ELR (cell line): ENCODE results near the gene CADM2.

ENCODE experiments used
- DNase-seq: peaks from one replicate; pipeline ENCODE4 v3.0.0-alpha.2; 2015; ENCODE audit warnings: low read depth

The CADM2 gene

GRCh38 chr3:85571835-85572234 is 613.0 kb downstream of the CADM2 start:
- no peak for DNase-seq

- no peak for DNase-seq
These were observed 613.6 kb downstream of the CADM2 start for GRCh38 chr3:85572426-85572825.

GRCh38 chr3:85572978-85573377 is 614.2 kb downstream of the CADM2 start:
- DNase-seq: no peak

- no peak for DNase-seq
These were observed 615.4 kb downstream of the CADM2 start for GRCh38 chr3:85574006-85574705.

GRCh38 chr3:85576091-85576690 is 617.4 kb downstream of the CADM2 start:
- peak; percentile 36 for DNase-seq

- DNase-seq: no peak
These were observed 618.0 kb downstream of the CADM2 start for GRCh38 chr3:85576697-85577200.

- DNase-seq: no peak
These were observed 626.1 kb downstream of the CADM2 start for GRCh38 chr3:85584779-85585356.

GRCh38 chr3:85586018-85586417 is 627.2 kb downstream of the CADM2 start:
- DNase-seq: no peak

GRCh38 chr3:85589145-85589544 is 630.4 kb downstream of the CADM2 start:
- DNase-seq: no peak

- no peak for DNase-seq
These were observed 632.7 kb downstream of the CADM2 start for GRCh38 chr3:85591451-85591850.

- no peak for DNase-seq
These were observed 633.5 kb downstream of the CADM2 start for GRCh38 chr3:85592256-85592655.

- DNase-seq: no peak
These were observed 635.9 kb downstream of the CADM2 start for GRCh38 chr3:85594676-85595075.

GRCh38 chr3:85603378-85603777 is 644.6 kb downstream of the CADM2 start:
- no peak for DNase-seq

GRCh38 chr3:85604641-85605040 is 645.9 kb downstream of the CADM2 start:
- DNase-seq: no peak

- DNase-seq: no peak
These were observed 646.3 kb downstream of the CADM2 start for GRCh38 chr3:85605066-85605465.

GRCh38 chr3:85626662-85627061 is 667.9 kb downstream of the CADM2 start:
- no peak for DNase-seq

GRCh38 chr3:85627932-85628331 is 669.1 kb downstream of the CADM2 start:
- DNase-seq: no peak

- DNase-seq: no peak
These were observed 672.3 kb downstream of the CADM2 start for GRCh38 chr3:85631070-85631469.

GRCh38 chr3:85632921-85633320 is 674.1 kb downstream of the CADM2 start:
- DNase-seq: no peak

- DNase-seq: no peak
These were observed 693.6 kb downstream of the CADM2 start for GRCh38 chr3:85652360-85652759.

GRCh38 chr3:85660451-85660850 is 701.7 kb downstream of the CADM2 start:
- no peak for DNase-seq

GRCh38 chr3:85662462-85662861 is 703.7 kb downstream of the CADM2 start:
- no peak for DNase-seq

GRCh38 chr3:85667744-85668143 is 709.0 kb downstream of the CADM2 start:
- no peak for DNase-seq
